DOHH2 (cell line): ENCODE results near the gene CHD9NB.

Source experiments
- H3F3A ChIP-seq: fragments of 200-600 bp; sonication (generic), shearing (Covaris generic); 2 replicates; pipeline ENCODE4 v1.6.0; 2016; ENCODE audit warnings: antibody characterized with exemption, mild to moderate bottlenecking; ENCODE audit not compliant: control insufficient read depth, insufficient read depth
- H3K27ac ChIP-seq: fragments of 200-600 bp; sonication (generic); 2 replicates; pipeline ENCODE4 v1.5.1; 2014; ENCODE audit warnings: low read depth, mild to moderate bottlenecking, low read length, moderate library complexity
- H3K27me3 ChIP-seq: fragments of 200-600 bp; sonication (generic); 2 replicates; pipeline ENCODE4 v1.6.1; 2014; ENCODE audit warnings: mild to moderate bottlenecking, low read length, mixed read lengths; ENCODE audit not compliant: control insufficient read depth
- H3K36me3 ChIP-seq: fragments of 200-600 bp; sonication (generic); 2 replicates; pipeline ENCODE4 v1.6.1; 2014; ENCODE audit warnings: mild to moderate bottlenecking, low read length, moderate library complexity, mixed read lengths; ENCODE audit not compliant: control insufficient read depth
- H3K4me1 ChIP-seq: fragments of 200-600 bp; sonication (generic); 2 replicates; pipeline ENCODE4 v1.6.1; 2014; ENCODE audit warnings: mild to moderate bottlenecking, low read length, mixed read lengths; ENCODE audit not compliant: control insufficient read depth
- H3K4me2 ChIP-seq: fragments of 200-600 bp; sonication (generic); 2 replicates; pipeline ENCODE4 v1.6.0; 2014; ENCODE audit warnings: mild to moderate bottlenecking, low read length, moderate library complexity
- H3K4me3 ChIP-seq: fragments of 200-600 bp; sonication (generic); 2 replicates; pipeline ENCODE4 v1.5.1; 2014; ENCODE audit warnings: mild to moderate bottlenecking, low read length, mixed read lengths
- H3K79me2 ChIP-seq: fragments of 200-600 bp; sonication (generic); 2 replicates; pipeline ENCODE4 v1.6.1; 2014; ENCODE audit warnings: mild to moderate bottlenecking, low read length, mixed read lengths; ENCODE audit not compliant: control insufficient read depth
- H3K9me2 ChIP-seq: fragments of 200-600 bp; sonication (generic); replicated peaks from 2 replicates; pipeline ENCODE4 v1.6.1; 2014; ENCODE audit warnings: mild to moderate bottlenecking, low read length, mixed read lengths; ENCODE audit not compliant: control insufficient read depth
- H3K9me3 ChIP-seq: fragments of 200-600 bp; sonication (generic); 2 replicates; pipeline ENCODE4 v1.6.1; 2014; ENCODE audit warnings: antibody characterized with exemption, low read length, mixed read lengths; ENCODE audit not compliant: control insufficient read depth, insufficient read depth
- H4K20me1 ChIP-seq: fragments of 200-600 bp; sonication (generic); 2 replicates; pipeline ENCODE4 v1.6.0; 2014; ENCODE audit warnings: low read depth, mild to moderate bottlenecking, antibody characterized with exemption, low read length, moderate library complexity; ENCODE audit not compliant: control insufficient read depth, insufficient read depth
- CTCF ChIP-seq: fragments of 200-600 bp; sonication (generic); IDR thresholded peaks from one replicate; pipeline ENCODE4 v1.5.1; 2014; ENCODE audit warnings: antibody characterized with exemption, mild to moderate bottlenecking, low read depth, low read length; ENCODE audit not compliant: poor library complexity, severe bottlenecking
- EZH2phosphoT487 ChIP-seq: fragments of 200-600 bp; sonication (generic); IDR thresholded peaks from 2 replicates; pipeline ENCODE4 v1.6.1; 2017; ENCODE audit warnings: borderline replicate concordance, mild to moderate bottlenecking, antibody characterized with exemption, low read length, moderate library complexity, mixed read lengths

Gene CHD9NB

GRCh38 chr16:53081032-53081424 is 28.3 kb upstream of the CHD9NB start:
- Histone ChIP-seq H3K9me3 (no peaks in the 10 kb centered on the region), H4K20me1 (peaks cover 7% of the 10 kb centered on the region; the same call in 1 of the 2 replicates), H3K4me2 (no peak overlapping the region), H3K4me3 (no peak overlapping the region), H3K4me1 (no peaks in the 10 kb centered on the region), H3K9me2 (no peaks in the 10 kb centered on the region), H3K36me3 (peaks cover 5% of the 10 kb centered on the region; the same call in 1 of the 2 replicates), H3F3A (no peaks in the 10 kb centered on the region), H3K27me3 (no peaks in the 10 kb centered on the region), H3K27ac (no peak overlapping the region), H3K79me2 (peaks cover 45% of the 10 kb centered on the region)
- TF ChIP-seq CTCF (no peak), EZH2phosphoT487 (no peak)

GRCh38 chr16:53080345-53081031 is 27.8 kb upstream of the CHD9NB start:
- Histone ChIP-seq H3K4me1 (no peaks in the 10 kb centered on the region), H3K27ac (no peak overlapping the region), H3K4me3 (no peak overlapping the region)

GRCh38 chr16:53078765-53079485 is 26.2 kb upstream of the CHD9NB start:
- peaks cover 7% of the 10 kb centered on the region; the same call in 1 of the 2 replicates for H4K20me1 ChIP-seq
- TF ChIP-seq EZH2phosphoT487 = no peak
- TF ChIP-seq CTCF = no peak
- no peaks in the 10 kb centered on the region for H3F3A ChIP-seq
- no peaks in the 10 kb centered on the region for H3K4me1 ChIP-seq
- H3K4me2 ChIP-seq = no peak overlapping the region
- H3K27ac ChIP-seq = no peak overlapping the region
- no peaks in the 10 kb centered on the region; the same call in 1 of the 2 replicates for H3K9me3 ChIP-seq
- peaks cover 66% of the 10 kb centered on the region for H3K79me2 ChIP-seq
- no peaks in the 10 kb centered on the region for H3K27me3 ChIP-seq
- no peaks in the 10 kb centered on the region for H3K9me2 ChIP-seq
- H3K36me3 ChIP-seq = peaks cover 9% of the 10 kb centered on the region
- H3K4me3 ChIP-seq = no peak overlapping the region

More at GRCh38 chr16:53080345-53081031, 27.8 kb upstream of the CHD9NB start:
- Histone ChIP-seq H3K79me2 (peaks cover 50% of the 10 kb centered on the region), H3K4me2 (no peak overlapping the region), H3K36me3 (peaks cover 9% of the 10 kb centered on the region), H3K27me3 (no peaks in the 10 kb centered on the region), H3K9me3 (no peaks in the 10 kb centered on the region), H3F3A (no peaks in the 10 kb centered on the region), H3K9me2 (no peaks in the 10 kb centered on the region), H4K20me1 (peaks cover 7% of the 10 kb centered on the region; the same call in 1 of the 2 replicates)
- no peak for TF ChIP-seq CTCF
- no peak for TF ChIP-seq EZH2phosphoT487
